Activated CD4-positive, alpha-beta T cell treated with anti-CD3 and anti-CD28 coated beads, Interleukin-10, Interleukin-2, amounts not matched to agents 100 ng/mL and 50 ng/mL, durations not matched to agents 16 hours and 8 hours (primary cell): ENCODE data around the gene GRPEL2.

Experiments used
- DNase-seq: peaks from one replicate; pipeline ENCODE4 v3.0.0-alpha.2; 2020

GRPEL2 gene

DNA sequence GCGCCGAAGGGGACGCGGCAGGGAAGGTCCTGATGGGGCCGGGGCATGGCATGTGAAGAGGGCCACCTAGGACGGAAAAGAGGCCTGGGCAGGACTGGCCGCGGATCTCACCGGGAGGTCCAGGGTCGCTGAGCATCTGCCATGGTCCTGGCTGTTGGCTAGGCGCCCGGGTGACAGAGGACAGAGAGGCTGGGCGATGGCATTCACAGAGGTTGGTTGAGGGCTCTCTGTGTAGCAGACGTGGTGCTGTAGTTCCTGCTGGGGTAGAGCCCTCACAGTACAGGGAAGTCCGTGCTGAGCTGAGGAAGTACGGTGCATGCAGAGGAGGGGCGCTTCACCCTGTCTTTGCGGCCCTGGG lies 13.0 kb downstream of the GRPEL2 start:
- DNase-seq: peak; percentile 49

DNA sequence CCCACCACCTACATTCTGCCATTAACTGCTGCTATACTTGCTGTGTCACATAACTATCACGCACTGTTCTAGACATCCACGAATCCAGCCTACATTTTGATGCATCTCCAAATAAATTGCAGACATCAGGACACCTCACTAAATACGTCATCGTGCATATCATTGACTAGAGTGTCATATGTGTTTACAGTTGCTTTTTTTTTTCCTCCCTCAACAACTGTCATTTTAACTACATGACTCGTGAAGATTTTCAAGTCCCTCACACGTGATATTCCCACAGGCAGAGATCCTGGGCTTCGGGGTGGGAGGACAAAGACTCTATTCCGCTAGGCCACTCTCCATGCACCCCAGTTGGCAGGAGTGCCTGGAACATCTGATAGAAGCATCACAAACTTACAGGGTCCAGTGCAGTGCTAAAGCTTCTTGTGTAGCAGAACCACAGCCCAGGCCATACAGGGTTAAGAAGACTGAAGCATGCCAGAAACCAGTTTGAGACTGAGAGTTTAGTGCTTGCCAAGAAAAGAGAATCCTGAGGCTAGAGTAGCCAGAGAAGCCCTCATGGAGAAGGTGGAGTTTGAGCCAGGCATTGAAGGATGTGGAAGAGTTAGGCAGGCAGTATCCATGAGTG lies 13.7 kb downstream of the GRPEL2 start:
- no peak for DNase-seq

DNA sequence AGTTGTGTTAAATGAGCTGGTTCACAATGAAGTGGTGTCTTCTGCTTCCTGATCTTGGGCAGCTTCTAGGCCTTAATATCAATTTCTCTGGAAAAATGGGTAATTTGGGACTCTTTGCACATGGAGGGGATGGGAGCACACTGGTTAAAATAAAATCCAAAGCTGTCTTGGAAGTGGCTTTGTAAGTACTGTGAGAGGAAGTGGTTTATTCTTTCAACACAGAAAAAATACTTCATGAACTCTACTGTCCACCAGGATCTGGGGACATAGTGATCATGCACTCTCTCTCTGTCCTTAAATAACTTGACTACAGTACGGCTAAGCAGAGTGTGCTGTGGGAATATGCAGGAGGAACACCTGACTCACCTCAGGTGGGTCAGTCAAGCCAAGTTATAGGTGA lies 15.0 kb downstream of the GRPEL2 start:
- no peak for DNase-seq

DNA sequence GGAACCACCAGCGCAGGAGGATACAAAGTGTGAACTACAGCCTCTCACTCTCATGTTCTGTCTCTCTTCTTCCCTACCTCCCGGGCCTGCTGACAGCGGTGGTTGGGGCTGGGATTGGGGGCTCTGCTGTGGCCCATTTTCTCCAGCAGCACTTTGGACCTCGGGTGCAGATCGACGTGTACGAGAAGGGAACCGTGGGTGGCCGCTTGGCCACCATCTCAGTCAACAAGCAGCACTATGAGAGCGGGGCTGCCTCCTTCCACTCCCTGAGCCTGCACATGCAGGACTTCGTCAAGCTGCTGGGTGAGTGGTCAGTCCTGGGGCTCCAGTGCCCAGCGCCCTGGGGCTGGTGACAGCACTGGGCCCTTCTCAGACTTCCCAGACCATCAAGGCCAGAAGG lies 17.2 kb downstream of the GRPEL2 start:
- DNase-seq: no peak

DNA sequence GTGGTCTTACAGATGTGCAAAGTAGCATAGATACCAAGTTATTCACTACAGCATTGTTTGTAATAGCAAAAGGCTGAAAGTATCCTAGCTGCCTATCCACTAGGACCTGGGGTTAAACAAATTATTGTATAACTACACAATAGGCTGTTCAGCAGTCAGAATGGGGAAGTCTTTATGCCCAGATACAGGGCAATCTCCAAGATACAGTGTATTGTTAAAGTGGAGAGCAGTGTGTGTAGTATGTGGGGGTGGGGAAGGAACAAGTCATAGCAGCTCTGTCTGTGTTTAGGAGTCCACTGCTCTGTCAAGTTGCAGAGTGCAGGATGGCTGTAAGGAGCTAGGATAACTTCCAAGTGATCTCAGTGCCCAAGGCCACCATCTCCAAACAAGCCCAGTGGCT lies 18.1 kb downstream of the GRPEL2 start:
- DNase-seq: no peak

DNA sequence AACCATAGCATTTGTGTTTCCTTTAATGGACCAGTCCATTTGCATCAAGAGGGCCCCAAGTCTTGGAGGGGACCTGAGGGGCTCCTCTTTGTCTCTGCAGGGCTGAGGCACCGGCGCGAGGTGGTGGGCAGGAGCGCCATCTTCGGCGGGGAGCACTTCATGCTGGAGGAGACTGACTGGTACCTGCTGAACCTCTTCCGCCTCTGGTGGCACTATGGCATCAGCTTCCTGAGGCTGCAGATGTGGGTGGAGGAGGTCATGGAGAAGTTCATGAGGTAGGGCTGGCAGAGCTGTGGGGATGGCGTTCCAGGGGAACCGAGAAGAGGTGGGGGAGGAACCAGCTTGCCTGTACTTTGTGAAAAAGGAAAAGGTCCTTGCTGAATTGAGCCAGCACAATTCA lies 18.6 kb downstream of the GRPEL2 start:
- no peak for DNase-seq

DNA sequence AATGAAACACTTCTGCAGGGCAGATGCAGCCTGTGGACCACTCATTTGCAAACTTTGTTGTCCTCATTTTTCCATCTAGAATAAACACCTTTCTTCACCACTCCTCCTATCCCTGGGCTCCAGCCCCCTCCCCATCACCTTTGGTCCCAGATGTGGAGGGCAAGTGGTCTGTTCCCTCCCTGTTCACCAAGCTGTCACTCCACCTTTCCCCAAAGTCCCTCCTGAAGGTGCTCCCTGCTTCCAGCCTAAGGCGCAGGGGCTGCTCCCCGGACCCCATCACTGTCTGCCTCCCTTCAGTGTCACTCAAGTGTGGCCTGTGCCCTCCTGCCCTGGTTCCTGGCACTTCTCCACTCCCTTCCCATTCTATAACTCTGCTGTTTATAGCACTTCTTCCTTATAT lies 19.4 kb downstream of the GRPEL2 start:
- no peak for DNase-seq

DNA sequence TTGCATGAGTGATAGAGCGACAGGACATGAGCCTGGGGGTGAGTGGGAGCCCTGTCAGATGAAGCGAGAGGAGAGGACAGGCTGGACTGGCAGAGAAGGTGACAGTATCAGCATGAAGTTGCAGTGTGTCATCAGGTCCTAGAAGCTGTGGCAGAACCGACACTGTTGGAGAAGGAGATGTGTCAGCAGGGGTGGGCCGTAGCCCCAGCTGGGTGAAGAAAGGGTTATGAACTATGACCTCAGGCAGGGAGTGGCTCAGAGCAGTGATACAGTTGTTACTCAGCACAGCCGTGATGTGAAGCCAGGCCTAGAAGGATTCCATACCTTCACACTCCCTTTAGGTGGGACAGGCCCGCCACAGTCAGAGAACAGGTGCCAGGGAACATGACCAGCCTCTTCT lies 20.1 kb downstream of the GRPEL2 start:
- DNase-seq: no peak

DNA sequence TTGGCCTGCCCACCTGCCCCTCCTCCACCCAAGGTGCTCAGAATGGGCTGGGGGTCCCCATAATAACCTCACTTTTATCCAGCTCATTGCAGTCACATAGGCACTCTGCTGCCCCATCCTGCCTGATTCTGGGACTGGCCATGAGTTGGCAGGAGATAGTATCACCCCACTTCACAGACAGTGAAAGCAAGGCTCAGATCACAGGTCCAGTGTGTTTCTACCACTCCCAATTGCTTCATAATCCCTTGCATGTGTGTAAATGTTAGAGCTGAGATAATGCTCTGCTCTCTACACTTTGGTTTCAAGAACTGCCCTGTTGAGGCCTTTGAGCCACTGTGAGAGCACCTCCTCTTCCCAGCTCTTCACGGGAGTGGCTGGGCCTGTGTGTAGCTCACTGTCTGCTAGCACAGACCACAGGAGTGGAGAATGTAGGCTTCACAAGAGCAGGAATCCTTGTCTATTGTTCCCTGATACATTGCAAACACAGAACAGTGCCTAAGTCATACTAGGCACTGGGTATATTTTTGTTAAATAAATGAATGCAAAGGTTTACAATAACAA lies 20.9 kb downstream of the GRPEL2 start:
- no peak for DNase-seq

DNA sequence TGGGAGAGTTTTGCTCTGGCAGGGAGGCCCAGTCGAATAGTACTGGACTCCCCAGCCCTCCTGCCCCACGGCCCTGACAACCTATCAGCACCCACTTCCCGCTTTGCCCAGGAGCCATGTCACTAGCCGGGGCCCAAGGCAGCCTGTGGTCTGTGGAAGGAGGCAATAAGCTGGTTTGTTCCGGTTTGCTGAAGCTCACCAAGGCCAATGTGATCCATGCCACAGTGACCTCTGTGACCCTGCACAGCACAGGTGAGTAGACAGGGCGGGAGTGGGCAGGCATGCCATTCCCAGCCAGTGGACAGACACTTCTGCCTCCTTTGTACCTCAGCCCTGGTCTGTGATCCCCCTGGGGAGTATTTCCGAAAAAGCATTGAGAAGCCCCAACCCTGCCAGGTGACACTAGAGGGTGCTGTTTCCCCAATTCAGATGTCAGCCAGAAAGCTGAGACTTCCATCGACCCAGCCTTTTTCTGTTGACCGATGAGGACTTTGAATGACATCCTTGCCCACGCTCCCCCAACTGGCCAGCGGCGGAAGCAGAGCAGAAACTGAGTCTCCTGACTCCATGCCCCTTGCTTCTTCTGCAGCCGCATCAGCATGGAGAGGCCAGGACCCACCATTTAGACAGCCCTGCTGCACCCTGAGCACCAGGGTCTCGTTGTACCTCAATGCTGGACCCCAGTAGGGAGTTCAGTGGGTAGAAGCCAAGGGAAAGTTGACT lies 22.1 kb downstream of the GRPEL2 start:
- DNase-seq: peak; percentile 60

DNA sequence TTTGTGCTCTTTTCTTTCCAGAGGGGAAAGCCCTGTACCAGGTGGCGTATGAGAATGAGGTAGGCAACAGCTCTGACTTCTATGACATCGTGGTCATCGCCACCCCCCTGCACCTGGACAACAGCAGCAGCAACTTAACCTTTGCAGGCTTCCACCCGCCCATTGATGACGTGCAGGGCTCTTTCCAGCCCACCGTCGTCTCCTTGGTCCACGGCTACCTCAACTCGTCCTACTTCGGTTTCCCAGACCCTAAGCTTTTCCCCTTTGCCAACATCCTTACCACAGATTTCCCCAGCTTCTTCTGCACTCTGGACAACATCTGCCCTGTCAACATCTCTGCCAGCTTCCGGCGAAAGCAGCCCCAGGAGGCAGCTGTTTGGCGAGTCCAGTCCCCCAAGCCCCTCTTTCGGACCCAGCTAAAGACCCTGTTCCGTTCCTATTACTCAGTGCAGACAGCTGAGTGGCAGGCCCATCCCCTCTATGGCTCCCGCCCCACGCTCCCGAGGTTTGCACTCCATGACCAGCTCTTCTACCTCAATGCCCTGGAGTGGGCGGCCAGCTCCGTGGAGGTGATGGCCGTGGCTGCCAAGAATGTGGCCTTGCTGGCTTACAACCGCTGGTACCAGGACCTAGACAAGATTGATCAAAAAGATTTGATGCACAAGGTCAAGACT lies 22.8 kb downstream of the GRPEL2 start:
- DNase-seq: no peak

DNA sequence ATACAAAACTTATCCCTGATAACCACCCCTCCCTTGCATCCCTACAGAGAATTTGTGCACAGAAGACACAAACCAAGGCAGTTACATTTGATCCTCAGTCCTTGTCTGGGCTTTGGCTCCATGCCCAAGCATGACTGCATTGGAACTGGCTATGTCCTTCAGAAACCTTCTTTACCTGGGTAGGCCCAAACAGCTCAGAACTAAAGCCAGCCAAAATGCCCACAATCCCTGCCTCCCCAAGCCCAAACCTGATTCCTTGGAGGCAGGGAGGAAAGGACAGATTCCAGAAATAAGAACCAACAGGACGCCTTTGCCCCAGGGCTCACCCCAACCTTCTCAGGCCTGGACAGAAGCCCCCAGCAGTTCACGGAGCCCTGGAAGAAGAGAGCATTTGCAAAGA lies 25.6 kb downstream of the GRPEL2 start:
- DNase-seq: no peak

DNA sequence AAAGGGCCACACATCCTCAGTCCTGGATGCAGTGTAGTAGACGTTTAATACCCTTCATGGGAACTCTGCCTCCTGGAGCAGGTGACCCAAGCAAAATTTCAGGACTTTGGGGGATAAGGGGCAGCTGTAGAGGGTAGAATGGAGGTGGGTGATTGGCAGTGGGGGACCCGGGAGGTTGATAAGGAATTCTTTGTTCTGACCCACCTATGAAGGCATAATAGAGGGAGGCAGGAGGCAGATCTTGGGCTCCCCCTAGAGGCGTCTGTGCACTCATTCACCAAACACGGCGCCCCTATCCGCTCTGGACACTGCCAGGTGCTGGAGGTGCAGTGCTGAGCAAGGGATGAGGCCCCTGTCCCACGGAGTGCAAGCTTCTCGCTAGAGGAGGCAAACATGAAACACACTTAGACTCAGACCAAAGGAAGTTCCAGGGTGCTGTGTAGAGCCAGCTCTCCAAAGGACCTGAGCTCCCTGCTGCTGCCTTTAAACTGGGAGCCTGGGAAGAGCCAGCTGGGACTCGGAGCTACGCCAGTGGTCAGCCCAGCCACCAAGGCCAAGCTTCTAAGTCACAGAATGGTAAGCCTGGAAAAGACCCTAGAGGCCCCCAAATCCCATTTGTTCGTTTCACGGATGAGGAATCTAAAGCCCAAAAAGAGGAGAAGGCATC lies 26.1 kb downstream of the GRPEL2 start:
- DNase-seq: peak; percentile 70

DNA sequence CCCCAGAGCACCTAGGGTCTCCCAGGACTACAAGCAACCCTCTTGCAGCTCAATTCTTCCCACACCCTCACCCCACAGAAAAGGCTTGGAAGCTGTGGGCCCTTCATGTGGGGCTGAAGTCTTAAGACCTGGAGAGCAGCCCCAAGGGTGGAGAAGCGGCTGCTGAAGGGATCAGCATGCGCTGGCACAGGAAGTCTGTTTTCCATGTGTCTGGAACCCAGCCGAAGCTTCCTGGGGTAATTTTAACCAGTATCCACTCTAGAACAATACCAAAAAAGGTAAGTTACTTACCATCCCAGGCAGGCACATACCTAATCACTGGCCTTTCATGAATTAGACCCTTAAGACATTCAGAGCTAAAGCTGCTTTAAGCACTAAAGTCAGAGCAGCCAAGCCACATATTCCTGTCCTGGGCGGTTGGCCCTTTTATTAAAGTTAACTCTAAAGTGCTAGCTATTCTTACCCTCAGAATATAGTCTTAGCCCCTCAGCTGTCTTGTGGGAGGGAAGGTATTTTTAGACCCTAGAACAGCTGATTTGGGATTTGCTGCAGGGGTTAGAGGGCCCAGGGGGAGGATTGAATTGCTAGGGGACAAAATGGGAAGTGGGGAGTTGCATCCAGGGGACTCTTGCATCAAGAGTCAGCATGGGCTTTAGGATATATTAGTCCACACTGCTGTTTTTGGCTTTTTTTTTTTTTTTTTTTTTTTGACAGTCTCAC lies 26.9 kb downstream of the GRPEL2 start:
- no peak for DNase-seq

DNA sequence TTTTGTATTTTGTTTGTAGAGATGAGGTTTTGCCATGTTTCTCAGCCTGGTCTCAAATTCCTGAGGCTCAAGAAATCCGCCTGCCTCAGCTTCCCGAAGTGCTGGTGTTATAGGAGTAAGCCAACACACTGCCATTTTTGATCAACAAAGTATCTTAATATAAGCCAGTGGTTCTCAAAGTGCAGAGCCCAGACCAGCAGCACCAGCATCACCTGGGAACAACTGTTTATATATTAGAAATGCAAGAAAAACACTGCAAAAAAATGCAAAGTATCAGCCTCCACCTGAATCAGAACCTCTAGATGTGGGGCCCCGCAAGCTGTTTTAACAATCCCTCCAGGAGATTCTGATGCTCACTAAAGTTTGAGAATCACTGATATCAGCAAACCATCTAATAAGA lies 27.6 kb downstream of the GRPEL2 start:
- no peak for DNase-seq

DNA sequence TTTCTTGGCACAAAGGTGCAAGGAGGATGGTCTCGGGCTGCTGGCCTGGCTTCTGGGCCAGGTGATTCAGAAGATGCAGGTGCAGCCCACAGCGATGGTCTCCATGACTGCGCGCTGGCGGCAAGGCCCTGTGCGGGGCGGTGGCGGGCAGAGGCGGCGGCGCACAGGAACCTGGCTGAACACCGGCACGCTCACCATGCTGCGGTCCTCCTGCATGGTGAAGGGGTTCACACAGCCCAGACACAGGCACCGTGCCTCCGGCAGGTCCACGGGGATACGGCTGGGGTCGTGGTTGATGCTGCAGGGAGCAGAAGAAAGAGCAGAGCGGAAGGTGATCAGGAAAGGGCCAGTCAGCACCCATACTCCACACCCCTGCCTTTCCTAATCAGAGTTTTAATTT lies 29.0 kb downstream of the GRPEL2 start:
- DNase-seq: no peak

DNA sequence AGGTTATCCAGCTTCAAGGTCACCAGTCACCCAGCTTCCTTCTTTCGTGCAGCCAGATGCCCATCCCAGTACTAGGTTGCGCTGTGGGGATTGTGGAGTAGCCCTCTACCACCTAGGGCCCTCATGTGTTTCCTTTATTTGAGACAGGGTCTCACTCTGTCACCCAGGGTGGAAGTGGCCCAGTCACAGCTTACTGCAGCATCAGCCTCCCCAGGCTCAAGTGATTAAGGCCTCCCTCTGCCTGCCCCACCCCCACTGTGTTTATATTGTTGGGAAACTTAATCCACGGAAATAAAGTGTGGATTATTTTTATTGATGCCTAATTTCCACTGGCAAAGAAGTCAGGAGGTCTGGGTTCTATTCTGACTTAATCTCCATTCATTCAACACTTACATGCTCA lies 29.5 kb downstream of the GRPEL2 start:
- DNase-seq: no peak

DNA sequence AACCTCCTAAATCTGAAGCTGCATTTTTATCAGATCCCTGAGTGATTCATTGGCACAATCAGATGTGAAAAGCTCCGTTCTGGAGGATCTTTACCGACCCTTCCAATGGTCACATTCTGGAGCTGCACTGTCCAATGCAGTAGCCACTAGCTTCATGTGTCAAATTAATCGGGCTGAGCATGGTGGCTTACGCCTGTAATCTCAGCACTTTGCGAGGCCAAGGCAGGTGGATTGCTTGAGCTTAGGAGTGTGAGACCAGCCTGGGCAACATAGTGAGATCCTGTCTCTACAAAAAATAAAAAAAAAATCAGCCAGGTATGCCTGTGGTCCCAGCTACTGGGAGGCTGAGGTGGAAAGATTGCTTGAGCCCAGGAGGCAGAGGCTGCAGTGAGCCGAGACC lies 30.1 kb downstream of the GRPEL2 start:
- no peak for DNase-seq

DNA sequence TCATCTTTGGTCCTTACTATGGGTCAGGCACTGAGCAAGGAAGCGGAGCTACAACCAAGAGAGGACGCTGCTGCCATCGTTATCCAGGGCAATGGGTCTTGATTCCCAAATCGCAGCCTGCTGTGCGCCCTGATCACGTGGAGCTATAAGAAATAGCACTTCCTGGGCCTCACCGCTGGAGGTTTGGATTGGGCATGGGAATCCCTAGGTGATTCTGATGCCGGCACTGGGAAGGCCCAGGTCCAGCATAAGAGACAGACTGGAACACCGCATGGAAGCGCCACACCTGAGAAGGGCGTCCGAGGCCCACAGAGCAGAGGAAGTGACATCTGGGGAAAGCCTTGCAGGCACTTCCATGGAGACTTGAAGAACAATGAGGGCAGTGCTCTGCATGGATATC lies 30.8 kb downstream of the GRPEL2 start:
- DNase-seq: no peak

DNA sequence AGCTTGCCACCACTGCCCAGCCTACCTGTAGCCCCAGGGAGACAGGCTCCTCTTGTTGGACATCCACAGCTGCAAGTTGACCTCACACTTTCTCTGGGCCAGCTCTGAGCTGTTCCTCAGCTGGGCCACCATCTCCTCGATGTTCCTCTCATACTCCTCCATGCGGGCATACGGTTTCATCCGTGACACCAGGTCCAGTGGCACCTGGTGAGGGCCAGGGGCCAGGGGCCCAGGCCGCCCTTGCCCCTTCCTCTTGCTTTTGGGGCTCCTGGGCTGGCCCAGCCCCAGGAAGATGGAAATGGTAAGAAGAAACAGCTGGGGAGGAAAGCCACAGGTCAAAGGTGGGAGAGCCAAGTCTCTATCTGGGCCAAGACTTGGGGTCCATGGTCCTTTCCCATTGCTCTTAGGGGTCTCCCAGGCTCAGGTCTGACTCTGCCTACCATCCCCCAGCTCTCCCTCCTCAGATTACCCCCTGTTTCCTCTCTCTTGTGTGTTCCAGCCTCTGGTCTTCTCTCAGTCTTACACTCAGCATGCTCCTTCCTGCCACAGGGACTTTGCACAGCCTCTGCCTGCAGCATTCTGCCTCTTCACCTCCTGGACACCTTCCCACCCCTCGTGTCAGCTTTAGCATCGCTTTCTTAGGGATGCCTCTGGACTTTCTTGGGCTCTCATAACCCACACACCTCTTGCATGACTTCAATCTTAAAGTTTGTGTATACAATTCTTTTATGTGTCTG lies 31.6 kb downstream of the GRPEL2 start:
- no peak for DNase-seq

DNA sequence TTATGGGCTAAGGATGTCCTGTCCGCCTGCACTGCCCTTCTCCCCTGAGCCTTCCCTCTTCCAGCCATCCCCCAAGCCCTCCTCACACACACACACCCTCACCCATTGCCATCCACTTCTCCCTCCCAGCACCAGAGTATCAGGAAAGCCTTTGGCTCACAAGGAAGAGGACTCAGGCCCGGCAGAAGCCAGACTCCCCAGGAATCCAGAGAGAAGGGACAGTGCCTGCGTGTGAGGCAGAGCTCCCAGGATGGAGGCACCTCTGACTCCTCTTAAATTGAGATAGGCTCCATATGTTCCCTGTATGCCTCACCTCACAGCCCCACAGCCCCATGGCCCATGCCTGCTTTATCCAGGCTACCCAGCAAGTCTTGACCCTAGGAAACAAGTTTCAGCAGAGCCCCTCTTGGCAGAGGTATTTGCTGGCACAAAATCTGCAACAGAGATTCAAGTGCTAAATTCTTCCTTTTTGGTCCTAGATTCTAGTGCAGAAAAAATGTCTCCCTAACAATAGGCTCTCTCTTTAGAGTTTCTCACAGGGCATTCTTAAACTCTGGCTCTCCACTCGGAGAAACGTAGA lies 33.0 kb downstream of the GRPEL2 start:
- no peak for DNase-seq
